ENCODE results near the gene XAF1.
"Not testable (repeated sequence)": the region's sequence is repeated elsewhere in the genome, so short reads cannot be mapped to it uniquely, and the experiment has no call there.

Gene XAF1

DNA sequence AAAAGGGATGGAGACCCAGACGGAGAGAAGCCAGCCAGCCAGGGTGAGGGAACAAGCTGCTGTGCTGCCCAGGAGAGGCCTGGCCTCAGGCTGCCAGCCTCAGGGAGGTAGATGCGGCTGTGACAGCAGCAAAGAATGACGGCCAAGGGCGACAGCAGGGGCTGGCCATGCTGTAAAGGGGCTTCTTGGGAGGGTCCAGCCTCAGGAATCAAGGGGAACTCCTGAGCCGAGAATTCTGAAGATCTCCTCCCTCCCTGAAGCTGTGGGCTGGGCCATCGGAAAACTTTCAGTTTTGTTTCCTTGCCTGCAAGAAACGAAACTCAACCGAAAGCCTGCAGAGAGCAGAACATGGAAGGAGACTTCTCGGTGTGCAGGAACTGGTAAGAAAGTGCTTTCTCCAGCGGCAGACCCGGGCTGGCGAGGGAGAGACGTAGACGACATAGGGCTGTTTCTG is at the start of gene XAF1:
XAF1 (plus strand) TSS at position 316 of the 454 bp plus-strand sequence; CDS start at position 349, 33 bp downstream.
- no peak for DNase-seq

DNA sequence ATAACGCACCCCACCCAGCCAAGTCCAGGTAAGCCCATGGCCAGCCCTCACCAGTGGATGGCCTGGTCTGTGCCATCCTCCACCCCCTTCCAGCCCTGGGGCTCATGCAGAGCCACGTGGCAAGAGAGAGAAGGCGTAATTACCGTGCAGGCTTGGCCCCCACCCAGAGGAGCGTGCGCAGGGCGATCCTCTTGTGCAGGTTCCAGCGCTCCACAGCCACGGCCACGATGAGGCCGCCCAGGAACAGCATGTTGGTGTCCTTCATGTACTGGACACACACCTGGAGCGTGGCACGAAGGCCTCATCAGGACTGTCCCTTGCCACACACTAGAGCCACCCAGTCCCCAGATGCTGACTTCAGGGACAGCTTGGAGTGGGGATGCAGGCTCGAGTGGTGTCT is 49.3 kb upstream of the XAF1 start:
- no peak for DNase-seq

GRCh38 chr17:6706996-6707395 is 48.9 kb upstream of the XAF1 start:
- no peak for DNase-seq

DNA sequence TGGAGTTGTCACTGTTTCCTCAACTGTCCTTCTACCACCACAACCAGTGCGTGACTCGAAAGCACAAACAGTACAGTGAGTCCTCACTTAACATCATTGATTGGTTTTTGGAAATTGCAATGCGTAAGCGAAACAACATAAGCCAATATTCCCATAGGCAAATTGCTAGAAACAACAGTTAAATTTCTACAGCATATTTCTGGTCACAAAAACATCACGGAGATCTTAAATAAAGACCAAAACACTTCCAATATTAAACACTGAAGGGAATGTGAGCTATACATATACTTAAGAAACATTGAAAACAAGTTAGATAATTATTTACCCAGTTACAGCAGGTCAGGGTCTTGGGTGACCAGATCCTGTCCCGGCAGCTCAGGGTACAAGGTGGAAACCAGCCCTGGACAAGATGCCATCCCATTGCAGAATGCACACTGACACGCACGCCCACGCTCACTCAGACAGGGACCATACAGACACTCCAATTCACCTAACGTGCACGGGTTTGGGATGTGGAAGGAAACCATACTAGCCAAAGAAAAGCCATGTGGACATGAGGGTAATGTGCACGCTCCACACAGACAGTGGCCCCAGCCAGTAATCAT is 47.4 kb upstream of the XAF1 start:
- no peak for DNase-seq

GRCh38 chr17:6710317-6710716 is 45.5 kb upstream of the XAF1 start:
- DNase-seq, result no peak

GRCh38 chr17:6711081-6711674 is 44.7 kb upstream of the XAF1 start:
- DNase-seq, result no peak

GRCh38 chr17:6711681-6712057 is 44.2 kb upstream of the XAF1 start:
- DNase-seq, result no peak

- DNase-seq, result peak; percentile 56
Measured at GRCh38 chr17:6712058-6712853, 43.6 kb upstream of the XAF1 start.

DNA sequence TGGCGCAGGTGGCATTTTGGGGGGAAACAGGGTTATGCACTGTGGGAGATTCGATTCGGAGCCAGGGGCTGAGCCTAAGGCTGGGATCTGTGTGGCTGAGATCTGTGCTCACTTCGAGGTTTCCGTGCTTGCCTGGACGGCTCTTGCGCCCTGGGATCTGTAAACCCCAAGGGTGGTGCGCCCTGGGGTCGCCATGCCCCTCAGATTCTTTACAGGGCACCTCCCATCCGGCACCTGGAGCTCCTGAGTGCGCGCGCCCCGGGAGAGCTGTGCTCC is 43.1 kb upstream of the XAF1 start:
- no peak for DNase-seq

GRCh38 chr17:6713130-6713917 is 42.5 kb upstream of the XAF1 start, which contains the start of gene SLC13A5:
SLC13A5 (minus strand) TSS chr17:6713369; CDS start chr17:6713333, 36 bp downstream.
- DNase-seq, result peak; percentile 75

GRCh38 chr17:6713918-6714271 is 42.0 kb upstream of the XAF1 start:
- no peak for DNase-seq

DNA sequence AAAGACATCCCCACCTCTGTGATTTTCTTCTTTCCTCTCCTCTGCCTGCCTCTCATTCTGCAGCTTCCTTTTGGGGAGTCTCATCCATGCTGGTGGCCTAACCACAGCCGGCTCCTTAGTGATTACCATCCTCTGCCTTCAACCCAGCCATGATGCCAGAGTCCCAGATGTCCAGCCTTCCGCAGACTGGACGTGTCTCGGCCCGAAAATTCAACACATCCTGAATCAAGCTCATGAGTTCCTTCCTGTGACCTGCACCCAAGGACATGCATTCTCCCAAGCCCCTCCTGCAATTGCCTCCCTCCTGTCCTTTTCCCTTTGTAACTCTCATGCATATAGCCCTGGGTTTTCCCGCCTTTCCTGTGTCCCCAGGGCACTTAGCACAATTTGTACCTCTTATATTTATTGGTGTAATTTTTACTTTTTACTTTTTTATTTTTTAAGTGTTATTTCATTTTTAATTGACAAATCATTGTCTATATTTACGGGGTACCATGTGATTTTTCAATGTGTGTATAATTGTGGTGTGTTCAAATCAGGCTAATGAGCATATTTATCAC is 41.5 kb upstream of the XAF1 start:
- no peak for DNase-seq

- DNase-seq, result no peak
Measured at GRCh38 chr17:6716736-6717135, 39.1 kb upstream of the XAF1 start.

GRCh38 chr17:6721744-6722143 is 34.1 kb upstream of the XAF1 start:
- DNase-seq, result no peak

- no peak for DNase-seq
Measured at GRCh38 chr17:6724009-6724408, 31.8 kb upstream of the XAF1 start.

GRCh38 chr17:6729531-6729930 is 26.3 kb upstream of the XAF1 start:
- DNase-seq, result no peak

DNA sequence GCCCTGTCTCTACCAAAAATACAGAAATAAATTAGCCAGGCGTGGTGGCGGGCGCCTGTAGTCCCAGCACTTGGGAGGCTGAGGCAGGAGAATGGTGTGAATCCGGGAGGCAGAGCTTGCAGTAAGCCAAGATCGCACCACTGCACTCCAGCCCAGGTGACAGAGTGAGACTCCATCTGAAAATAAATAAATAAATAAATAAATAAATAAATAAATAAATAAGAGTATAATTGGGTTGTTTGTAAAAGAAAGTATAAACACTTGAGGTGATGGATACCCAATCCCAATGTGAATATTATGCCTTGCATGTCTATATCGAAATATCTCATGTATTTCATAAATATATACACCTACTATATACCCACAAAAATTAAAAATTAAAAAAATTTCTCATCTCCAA is 9.2 kb upstream of the XAF1 start:
- not testable (repeated sequence) for DNase-seq

DNA sequence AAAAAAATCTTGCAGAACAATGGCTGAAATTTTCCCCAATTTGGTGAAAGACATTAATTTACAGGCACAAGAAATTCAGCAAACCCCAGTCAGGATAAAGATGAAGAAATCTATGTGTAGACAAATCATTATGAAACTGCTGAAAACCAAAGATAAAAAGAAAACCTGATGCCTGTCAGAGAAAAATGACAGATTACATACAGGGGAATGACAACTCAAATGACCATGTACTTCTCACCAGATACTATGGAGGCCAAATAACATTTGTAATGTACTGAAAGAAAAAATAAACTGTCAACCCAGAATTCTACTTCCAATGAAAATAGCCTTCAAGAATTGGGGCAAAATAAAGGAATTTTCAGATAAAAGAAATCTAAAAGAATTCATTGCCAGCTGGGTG is 7.2 kb upstream of the XAF1 start:
- no peak for DNase-seq

DNA sequence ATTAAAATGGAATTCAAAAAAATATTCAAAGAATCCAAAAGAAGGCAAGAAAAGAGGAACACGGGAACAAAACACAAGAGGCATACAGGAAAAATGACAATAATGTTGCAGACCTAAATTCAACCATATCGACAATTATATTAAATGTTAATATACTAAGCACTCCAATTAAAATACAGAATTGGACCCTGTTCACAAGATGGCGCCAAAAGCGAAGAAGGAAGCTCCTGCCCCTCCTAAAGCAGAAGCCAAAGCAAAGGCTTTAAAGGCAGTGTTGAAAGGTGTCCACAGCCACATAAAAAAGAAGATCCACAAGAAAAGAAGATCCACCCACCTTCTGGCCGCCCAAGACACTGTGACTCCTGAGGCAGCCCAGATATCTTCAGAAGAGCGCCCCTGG is 6.3 kb upstream of the XAF1 start:
- DNase-seq, result no peak

DNA sequence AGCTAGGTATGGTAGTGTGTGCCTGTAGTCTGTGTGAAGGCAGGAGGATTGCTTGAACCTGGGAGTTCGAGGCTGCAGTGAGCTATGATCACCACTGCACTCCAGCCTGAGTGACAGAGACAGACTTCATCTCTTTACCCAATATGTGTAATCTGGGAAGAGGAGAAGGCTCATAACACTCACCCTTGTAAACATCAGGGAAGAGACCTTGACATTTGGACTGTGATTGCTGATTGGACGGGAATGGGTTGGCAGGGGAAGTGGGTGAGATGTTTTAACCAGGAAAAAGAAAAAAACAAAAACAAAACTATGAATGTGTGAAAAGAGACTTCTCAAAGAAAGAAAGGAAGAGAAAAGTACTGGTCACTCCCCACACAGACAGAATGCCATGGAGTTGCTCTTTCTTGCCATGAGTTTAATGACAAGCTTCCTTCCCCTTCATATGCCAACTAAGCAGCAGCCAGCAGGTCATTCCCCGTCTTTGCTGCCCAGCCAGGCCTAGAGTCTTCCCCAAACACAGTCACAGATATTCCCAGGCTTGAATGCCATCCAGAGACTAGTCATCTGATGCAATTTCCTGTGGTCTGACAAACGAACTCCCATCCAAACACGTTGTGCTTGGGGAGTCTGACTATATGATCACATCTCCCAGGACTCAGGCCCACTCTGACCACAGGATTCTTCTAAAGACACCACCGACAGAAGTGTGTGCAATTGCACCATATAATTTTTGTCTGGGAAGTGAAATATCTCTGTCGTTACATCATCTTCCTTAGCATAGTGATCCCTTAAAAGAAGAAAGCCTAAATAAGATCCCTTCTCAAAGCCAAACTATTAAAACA is 3.6 kb upstream of the XAF1 start:
- no peak for DNase-seq

GRCh38 chr17:6753006-6753445 is 2.8 kb upstream of the XAF1 start:
- DNase-seq, result no peak

GRCh38 chr17:6753546-6753945 is 2.3 kb upstream of the XAF1 start:
- no peak for DNase-seq

Data from 8988T (cell line).